ENCODE data around the gene PLIN1.

- no peak for TF ChIP-seq CTCF (tag by site-specific recombination; IDR thresholded peaks at IDR 0.05)
- TF ChIP-seq ZNF274 (IDR thresholded peaks at IDR 0.05; ENCODE audit: low read length), result no peak
- TF ChIP-seq ZNF274 (tag by site-specific recombination; IDR thresholded peaks at IDR 0.05; ENCODE audit: borderline replicate concordance), result no peak
- no peak for TF ChIP-seq ZSCAN4 (tag by site-specific recombination; IDR thresholded peaks at IDR 0.05)
- no peak for TF ChIP-seq ZBTB49 (tag by site-specific recombination; IDR thresholded peaks at IDR 0.05; ENCODE audit: low read depth)
- no peak for TF ChIP-seq TRIM28 (IDR thresholded peaks at IDR 0.05; ENCODE audit: borderline replicate concordance, low read length)
- TF ChIP-seq ZNF544 (tag by site-specific recombination; IDR thresholded peaks at IDR 0.05), result no peak
- TF ChIP-seq PRDM2 (tag by site-specific recombination; IDR thresholded peaks at IDR 0.05; ENCODE audit: borderline replicate concordance), result no peak
- TF ChIP-seq SALL2 (tag by site-specific recombination; IDR thresholded peaks at IDR 0.05; ENCODE audit: borderline replicate concordance), result no peak
Measured at GRCh38 chr15:89615135-89615534, 64.0 kb downstream of the PLIN1 start.
